HG03558 (cell line): Measurements from ENCODE around the gene NPIPA3.
"Not testable (repeated sequence)": the region's sequence is repeated elsewhere in the genome, so short reads cannot be mapped to it uniquely, and the experiment has no call there.

Source experiments
- ATAC-seq: cut with Tn5 transposase; IDR thresholded peaks from one replicate; pipeline ENCODE4 v1.9.1; 2021; ENCODE audit warnings: moderate number of reproducible peaks; ENCODE audit not compliant: unreplicated experiment; ENCODE audit errors: extremely low read depth

The NPIPA3 gene

DNA sequence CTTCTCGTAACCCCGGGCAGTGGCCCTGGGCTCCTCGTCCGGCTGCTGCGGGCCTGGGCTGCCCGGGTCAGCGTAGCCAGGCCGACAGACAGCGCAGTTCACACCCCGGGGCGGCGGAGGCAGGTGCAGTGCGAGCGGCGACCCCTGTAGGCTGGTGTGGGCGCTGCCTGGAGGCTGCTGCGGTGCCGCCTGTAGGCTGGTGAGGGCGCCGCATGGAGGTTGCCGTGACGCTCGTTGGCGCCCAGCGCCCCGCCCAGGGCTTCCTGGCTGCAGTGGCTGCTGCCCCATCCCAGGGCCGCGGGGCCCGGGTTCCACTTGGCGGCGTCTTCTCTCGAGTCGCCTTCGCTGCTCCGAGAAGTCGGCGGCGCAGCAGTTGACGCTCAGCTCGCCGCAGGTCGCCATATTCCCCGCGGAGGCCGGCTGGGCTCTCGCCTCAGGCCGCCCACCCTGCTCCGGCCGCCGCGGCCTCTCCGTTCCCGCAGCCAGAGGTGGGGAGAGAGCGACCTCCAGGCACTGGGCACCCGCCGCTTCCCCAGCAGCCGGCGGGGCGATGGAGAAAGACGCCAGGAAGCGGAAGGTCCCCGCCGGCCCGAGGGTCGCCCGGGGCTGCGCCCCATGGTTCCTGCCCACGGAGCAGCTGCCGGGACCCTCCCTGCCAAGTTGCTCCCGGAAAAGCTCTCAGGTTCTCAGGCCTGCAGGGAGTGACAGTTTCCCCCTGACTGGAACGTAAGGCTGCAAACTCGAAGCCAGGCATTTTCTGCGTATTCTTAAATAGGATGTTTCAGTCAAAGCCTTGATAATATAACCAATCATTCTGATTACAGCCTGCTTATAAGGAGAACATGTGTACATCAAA, at the start of gene NPIPA3:
TSS of gene NPIPA3 (plus strand) at position 256 of the 856 bp plus-strand sequence. CDS start 5,533 bp downstream, outside the sequence.
- ATAC-seq = peak; percentile 87

GRCh38 chr16:14658063-14658462, 45.1 kb upstream of the NPIPA3 start:
- no peak for ATAC-seq

- ATAC-seq = no peak
These were observed 35.6 kb upstream of the NPIPA3 start for GRCh38 chr16:14667347-14668266.

- no peak for ATAC-seq
These were observed 34.5 kb upstream of the NPIPA3 start for GRCh38 chr16:14668556-14669223.

GRCh38 chr16:14669776-14670175, 33.4 kb upstream of the NPIPA3 start:
- ATAC-seq = no peak

- ATAC-seq = no peak
These were observed 30.7 kb upstream of the NPIPA3 start for GRCh38 chr16:14672403-14672971.

- ATAC-seq = no peak
These were observed 26.6 kb upstream of the NPIPA3 start for GRCh38 chr16:14676633-14677032.

DNA sequence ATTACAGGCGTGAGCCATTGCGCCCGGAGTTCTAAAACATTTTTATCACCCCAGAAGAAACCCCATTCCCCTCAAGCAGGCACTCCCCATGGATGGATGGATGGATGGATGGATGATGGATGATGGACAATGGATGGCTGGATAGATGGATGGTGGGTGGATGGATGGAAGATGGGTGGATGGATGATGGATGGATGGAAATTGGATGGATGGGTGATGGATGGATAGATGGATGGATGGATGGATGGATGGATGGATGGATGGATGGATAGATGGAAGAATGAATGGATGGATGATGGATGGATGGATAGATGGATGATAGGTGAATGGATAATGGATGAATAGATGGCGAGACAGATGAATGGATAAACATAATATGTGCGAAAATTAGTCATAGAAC, 25.6 kb upstream of the NPIPA3 start:
- ATAC-seq = no peak

GRCh38 chr16:14678748-14679497, 24.3 kb upstream of the NPIPA3 start:
- ATAC-seq = no peak

DNA sequence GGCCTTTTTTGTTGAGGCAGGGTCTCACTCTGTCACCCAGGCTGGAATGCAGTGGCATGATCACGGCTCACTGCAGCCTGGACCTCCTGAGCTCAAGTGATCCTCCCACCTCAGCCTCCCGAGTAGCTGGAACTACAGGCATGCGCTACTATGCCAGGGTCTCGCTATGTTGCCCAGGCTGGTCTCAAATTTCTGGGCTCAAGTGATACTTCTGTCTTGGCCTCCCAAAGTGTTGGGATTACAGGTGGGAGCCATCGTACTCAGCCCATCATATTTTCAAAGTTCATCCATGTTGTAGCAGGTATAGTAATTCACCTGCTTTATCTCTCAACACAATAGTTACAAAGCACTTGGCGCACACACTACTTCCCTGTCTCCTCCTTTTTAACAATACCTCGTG, 22.8 kb upstream of the NPIPA3 start:
- ATAC-seq = not testable (repeated sequence)

DNA sequence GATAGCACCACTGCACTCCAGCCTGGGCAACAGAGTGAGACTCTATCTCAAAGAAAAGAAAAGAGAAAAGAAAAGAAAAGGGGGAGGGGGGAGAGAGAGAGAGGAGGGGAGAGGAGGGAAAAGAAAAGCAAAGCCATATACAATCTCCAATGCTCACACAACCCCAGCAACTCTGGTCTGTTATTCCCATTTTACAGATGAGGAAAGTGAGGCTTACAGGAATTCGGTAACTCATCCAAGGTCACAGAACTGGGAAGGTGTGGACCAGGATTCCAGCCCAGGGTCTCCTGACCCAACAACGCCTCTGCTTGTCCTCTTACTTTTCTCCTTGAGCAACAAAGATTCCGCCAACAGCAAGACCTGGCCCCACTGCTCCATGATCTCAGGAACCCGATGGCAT, 22.1 kb upstream of the NPIPA3 start:
- no peak for ATAC-seq

GRCh38 chr16:14682121-14682520, 21.1 kb upstream of the NPIPA3 start:
- no peak for ATAC-seq

DNA sequence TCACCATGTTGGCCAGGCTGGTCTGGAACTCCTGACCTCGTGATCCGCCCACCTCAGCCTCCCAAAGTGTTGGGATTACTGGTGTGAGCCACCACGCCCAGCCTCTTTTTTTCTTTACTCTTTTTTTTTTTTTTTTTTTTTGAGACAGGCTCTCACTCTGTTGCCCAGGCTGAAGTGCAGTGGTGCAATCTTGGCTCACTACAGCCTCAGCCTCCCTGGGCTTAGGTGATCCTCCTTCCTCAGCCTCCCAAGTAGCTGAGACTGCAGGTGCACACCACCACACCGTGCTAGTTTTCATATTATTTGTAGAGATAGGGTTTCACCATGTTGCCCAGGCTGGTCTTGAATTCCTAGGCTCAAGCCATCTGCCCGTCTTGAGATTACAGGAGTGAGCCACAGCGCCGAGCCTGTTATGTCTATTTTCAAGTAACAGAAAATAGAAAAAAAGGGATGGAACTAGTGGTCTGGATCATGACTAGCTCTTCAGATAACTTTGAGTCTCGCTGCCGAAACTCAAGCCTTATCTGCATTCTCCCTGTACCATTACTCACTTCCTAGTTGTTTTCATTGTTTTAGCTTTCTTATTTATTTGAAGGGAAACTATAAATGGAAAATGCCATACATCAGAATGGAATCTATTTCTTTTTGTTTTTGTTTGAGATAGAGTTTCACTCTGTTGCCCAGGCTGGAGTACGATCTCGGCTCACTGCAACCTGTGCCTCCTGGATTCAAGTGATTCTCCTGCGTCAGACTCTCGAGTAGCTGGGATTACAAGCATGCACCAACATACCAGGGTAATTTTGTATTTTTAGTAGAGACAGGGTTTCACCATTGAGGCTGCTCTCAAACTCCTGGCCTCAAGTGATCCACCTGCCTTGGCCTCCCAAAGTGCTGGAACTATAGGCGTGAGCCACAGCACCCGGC, 17.1 kb upstream of the NPIPA3 start:
- not testable (repeated sequence) for ATAC-seq

GRCh38 chr16:14694129-14694528, 9.1 kb upstream of the NPIPA3 start, which contains the start of gene PLA2G10:
PLA2G10 (minus strand) TSS chr16:14694308; CDS start chr16:14694229, 79 bp downstream.
- ATAC-seq = not testable (repeated sequence)

DNA sequence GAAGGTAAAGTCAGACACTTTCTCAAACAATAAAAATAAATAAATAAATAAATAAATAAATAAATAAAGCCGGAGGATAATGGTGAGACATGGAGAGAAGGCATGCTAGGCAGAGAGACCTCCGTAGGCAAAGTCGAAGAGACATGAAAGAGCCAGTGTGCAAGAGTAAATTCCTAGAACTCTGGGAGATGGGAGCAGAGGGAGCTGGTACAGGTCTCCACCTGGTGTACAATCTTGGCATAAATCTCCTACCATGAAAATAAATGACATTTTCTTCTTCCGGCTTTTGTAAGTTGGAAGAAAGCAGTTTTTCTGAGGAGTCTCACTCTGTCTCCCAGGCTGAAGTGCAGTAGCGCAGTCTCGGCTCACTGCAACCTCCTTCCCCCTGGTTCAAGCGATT, 1.4 kb upstream of the NPIPA3 start:
- ATAC-seq = not testable (repeated sequence)

GRCh38 chr16:14702672-14703071, 539 bp upstream of the NPIPA3 start:
- not testable (repeated sequence) for ATAC-seq

GRCh38 chr16:14733233-14733632, 30.0 kb downstream of the NPIPA3 start:
- ATAC-seq = not testable (repeated sequence)

DNA sequence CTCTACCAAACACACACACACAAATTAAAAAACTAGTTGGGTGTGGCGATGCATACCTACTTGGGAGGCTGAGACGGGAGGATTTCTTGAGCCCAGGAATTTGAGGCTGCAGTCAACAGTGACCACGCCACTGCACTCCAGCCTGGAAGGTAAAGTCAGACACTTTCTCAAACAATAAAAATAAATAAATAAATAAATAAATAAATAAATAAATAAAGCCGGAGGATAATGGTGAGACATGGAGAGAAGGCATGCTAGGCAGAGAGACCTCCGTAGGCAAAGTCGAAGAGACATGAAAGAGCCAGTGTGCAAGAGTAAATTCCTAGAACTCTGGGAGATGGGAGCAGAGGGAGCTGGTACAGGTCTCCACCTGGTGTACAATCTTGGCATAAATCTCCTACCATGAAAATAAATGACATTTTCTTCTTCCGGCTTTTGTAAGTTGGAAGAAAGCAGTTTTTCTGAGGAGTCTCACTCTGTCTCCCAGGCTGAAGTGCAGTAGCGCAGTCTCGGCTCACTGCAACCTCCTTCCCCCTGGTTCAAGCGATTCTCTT, 37.7 kb downstream of the NPIPA3 start:
- not testable (repeated sequence) for ATAC-seq
